GM19099 (cell line): Measurements from ENCODE around the gene CHTF18.

Experiments
- POLR2A ChIP-seq: IDR thresholded peaks from 3 replicates; pipeline ENCODE4 v1.6.1; 2011; ENCODE audit warnings: low read depth; ENCODE audit not compliant: insufficient read length; ENCODE audit errors: extremely low read depth

CHTF18 gene

GRCh38 chr16:794853-795466 is 6.5 kb downstream of the CHTF18 start:
- no peak for TF ChIP-seq POLR2A

GRCh38 chr16:795580-796229 is 7.3 kb downstream of the CHTF18 start:
- no peak for TF ChIP-seq POLR2A

- no peak for TF ChIP-seq POLR2A
Measured at GRCh38 chr16:796296-797119, 8.1 kb downstream of the CHTF18 start.

- no peak for TF ChIP-seq POLR2A
Measured at GRCh38 chr16:797120-797420, 8.7 kb downstream of the CHTF18 start.

- no peak for TF ChIP-seq POLR2A
Measured at GRCh38 chr16:797686-798085, 9.3 kb downstream of the CHTF18 start.

GRCh38 chr16:798666-799065 is 10.2 kb downstream of the CHTF18 start:
- no peak for TF ChIP-seq POLR2A

GRCh38 chr16:799111-799947 is 10.9 kb downstream of the CHTF18 start:
- no peak for TF ChIP-seq POLR2A

GRCh38 chr16:799948-800833 is 11.8 kb downstream of the CHTF18 start, which contains the start of gene GNG13:
TSS of gene GNG13 (minus strand) at chr16:800734. CDS start at chr16:799077, 1,657 bp downstream.
- TF ChIP-seq POLR2A, result no peak

GRCh38 chr16:800834-801511 is 12.6 kb downstream of the CHTF18 start:
- no peak for TF ChIP-seq POLR2A

- TF ChIP-seq POLR2A, result no peak
Measured at GRCh38 chr16:801584-802363, 13.4 kb downstream of the CHTF18 start.

- TF ChIP-seq POLR2A, result no peak
Measured at GRCh38 chr16:802461-802860, 14.0 kb downstream of the CHTF18 start.

- no peak for TF ChIP-seq POLR2A
Measured at GRCh38 chr16:802914-803753, 14.7 kb downstream of the CHTF18 start.
